Transverse colon (tissue), 4 donors: ENCODE results near the gene PSME1.

ENCODE experiments used
- POLR2A ChIP-seq: fragments of 450-650 bp; IDR thresholded peaks from one replicate; pipeline ENCODE4 v1.6.1; 2016; ENCODE audit warnings: antibody characterized with exemption, mild to moderate bottlenecking, moderate library complexity
- POLR2AphosphoS5 ChIP-seq, 3 donors: sonication (generic); formaldehyde crosslinking; IDR thresholded peaks; one replicate each; pipeline ENCODE4 v1.6.1; 2016; ENCODE audit warnings: antibody characterized with exemption in 3 of 3
- TF ChIP-seq, protein P1 (sequence below), 5 experiments: fragments of 200-600 bp in 3 of 5; fragments of 450-650 bp in 2 of 5; sonication (generic) in 3 of 5; IDR thresholded peaks; 1 replicate in 2 of 5; 2 replicates in 3 of 5; pipeline ENCODE4 v1.5.1; 2016 to 2017; ENCODE audit warnings: antibody characterized with exemption in 5 of 5, inconsistent platforms in 3 of 5, mild to moderate bottlenecking in 2 of 5, moderate library complexity in 1 of 5

- TF ChIP-seq POLR2A (no peak), POLR2AphosphoS5 (IDR thresholded peaks at IDR 0.05) (no peak)
- TF ChIP-seq, protein P1, sequence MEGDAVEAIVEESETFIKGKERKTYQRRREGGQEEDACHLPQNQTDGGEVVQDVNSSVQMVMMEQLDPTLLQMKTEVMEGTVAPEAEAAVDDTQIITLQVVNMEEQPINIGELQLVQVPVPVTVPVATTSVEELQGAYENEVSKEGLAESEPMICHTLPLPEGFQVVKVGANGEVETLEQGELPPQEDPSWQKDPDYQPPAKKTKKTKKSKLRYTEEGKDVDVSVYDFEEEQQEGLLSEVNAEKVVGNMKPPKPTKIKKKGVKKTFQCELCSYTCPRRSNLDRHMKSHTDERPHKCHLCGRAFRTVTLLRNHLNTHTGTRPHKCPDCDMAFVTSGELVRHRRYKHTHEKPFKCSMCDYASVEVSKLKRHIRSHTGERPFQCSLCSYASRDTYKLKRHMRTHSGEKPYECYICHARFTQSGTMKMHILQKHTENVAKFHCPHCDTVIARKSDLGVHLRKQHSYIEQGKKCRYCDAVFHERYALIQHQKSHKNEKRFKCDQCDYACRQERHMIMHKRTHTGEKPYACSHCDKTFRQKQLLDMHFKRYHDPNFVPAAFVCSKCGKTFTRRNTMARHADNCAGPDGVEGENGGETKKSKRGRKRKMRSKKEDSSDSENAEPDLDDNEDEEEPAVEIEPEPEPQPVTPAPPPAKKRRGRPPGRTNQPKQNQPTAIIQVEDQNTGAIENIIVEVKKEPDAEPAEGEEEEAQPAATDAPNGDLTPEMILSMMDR (IDR thresholded peaks at IDR 0.05), result no peak
Observed at GRCh38 chr14:24150993-24151392, 15.0 kb downstream of the PSME1 start.
